ENCODE results near the gene ZNF878. TPM values are rescaled to one million over a fixed set of nuclear protein-coding genes. Genes with fewer than 3 reads are reported as not detected.

Gene ZNF878
- total and polyA plus RNA-seq, 9 of the 15 experiments (the other 6 are each of a cell fraction or from before 2014, with no cell fraction given) = 0.30 to 1.4 (median 0.50) TPM

DNA sequence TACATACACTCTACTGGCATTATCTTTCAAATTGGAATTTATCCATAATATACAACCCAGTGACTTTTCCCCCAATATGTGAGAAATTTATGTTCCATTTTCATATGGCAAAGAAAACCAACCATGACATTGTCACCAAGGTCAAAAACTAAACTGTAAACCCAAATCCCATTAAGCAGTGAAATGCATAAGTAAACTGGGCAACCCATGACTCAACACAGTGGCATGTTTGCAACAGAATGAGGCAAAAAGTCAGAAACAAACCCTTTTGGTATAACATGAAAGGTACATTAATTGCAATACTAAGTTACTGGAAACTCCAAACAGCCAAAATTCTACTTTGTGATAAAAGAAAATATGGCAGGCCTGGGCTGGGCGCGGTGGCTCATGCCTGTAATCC lies 4.9 kb downstream of the ZNF878 start (continued):
- TF ChIP-seq ZNF398 (CRISPR knock-in tag; IDR thresholded peaks at IDR 0.05) (no peak), RBM14 (IDR thresholded peaks at IDR 0.05; ENCODE audit: borderline replicate concordance, insufficient read depth, low read depth, low read length) (no peak), CREB3 (tag; conservative IDR thresholded peaks at IDR 0.05; ENCODE audit: low read depth) (no peak), MYBL2 (IDR thresholded peaks at IDR 0.05; ENCODE audit: low read depth) (no peak), MYBL2 (CRISPR knock-in tag; IDR thresholded peaks at IDR 0.05; ENCODE audit: borderline replicate concordance) (no peak), RFX1 (IDR thresholded peaks at IDR 0.05) (no peak), DNMT1 (IDR thresholded peaks at IDR 0.05) (no peak), MECOM (CRISPR knock-in tag; IDR thresholded peaks at IDR 0.05) (no peak), ZNF644 (tag; IDR thresholded peaks at IDR 0.05; ENCODE audit: low read depth) (no peak), HDGF (IDR thresholded peaks at IDR 0.05) (no peak), MXD1 (CRISPR knock-in tag; IDR thresholded peaks at IDR 0.05; ENCODE audit: borderline replicate concordance, poor library complexity, severe bottlenecking) (no peak), HDAC3 (IDR thresholded peaks at IDR 0.05; ENCODE audit: borderline replicate concordance, partially characterized antibody) (no peak)
- TF ChIP-seq, protein P1, sequence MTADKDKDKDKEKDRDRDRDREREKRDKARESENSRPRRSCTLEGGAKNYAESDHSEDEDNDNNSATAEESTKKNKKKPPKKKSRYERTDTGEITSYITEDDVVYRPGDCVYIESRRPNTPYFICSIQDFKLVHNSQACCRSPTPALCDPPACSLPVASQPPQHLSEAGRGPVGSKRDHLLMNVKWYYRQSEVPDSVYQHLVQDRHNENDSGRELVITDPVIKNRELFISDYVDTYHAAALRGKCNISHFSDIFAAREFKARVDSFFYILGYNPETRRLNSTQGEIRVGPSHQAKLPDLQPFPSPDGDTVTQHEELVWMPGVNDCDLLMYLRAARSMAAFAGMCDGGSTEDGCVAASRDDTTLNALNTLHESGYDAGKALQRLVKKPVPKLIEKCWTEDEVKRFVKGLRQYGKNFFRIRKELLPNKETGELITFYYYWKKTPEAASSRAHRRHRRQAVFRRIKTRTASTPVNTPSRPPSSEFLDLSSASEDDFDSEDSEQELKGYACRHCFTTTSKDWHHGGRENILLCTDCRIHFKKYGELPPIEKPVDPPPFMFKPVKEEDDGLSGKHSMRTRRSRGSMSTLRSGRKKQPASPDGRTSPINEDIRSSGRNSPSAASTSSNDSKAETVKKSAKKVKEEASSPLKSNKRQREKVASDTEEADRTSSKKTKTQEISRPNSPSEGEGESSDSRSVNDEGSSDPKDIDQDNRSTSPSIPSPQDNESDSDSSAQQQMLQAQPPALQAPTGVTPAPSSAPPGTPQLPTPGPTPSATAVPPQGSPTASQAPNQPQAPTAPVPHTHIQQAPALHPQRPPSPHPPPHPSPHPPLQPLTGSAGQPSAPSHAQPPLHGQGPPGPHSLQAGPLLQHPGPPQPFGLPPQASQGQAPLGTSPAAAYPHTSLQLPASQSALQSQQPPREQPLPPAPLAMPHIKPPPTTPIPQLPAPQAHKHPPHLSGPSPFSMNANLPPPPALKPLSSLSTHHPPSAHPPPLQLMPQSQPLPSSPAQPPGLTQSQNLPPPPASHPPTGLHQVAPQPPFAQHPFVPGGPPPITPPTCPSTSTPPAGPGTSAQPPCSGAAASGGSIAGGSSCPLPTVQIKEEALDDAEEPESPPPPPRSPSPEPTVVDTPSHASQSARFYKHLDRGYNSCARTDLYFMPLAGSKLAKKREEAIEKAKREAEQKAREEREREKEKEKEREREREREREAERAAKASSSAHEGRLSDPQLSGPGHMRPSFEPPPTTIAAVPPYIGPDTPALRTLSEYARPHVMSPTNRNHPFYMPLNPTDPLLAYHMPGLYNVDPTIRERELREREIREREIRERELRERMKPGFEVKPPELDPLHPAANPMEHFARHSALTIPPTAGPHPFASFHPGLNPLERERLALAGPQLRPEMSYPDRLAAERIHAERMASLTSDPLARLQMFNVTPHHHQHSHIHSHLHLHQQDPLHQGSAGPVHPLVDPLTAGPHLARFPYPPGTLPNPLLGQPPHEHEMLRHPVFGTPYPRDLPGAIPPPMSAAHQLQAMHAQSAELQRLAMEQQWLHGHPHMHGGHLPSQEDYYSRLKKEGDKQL (CRISPR knock-in tag; IDR thresholded peaks at IDR 0.05; ENCODE audit: borderline replicate concordance) = no peak

All from K562 (cell line).